ENCODE results near the gene ITGA6. TPM values are rescaled to one million over a fixed set of nuclear protein-coding genes. Genes with fewer than 3 reads are reported as not detected.
A peak's percentile ranks its signal among the peaks of the same experiment; 100 is the strongest.

The ITGA6 gene
- total RNA-seq, result 32.6 TPM

DNA sequence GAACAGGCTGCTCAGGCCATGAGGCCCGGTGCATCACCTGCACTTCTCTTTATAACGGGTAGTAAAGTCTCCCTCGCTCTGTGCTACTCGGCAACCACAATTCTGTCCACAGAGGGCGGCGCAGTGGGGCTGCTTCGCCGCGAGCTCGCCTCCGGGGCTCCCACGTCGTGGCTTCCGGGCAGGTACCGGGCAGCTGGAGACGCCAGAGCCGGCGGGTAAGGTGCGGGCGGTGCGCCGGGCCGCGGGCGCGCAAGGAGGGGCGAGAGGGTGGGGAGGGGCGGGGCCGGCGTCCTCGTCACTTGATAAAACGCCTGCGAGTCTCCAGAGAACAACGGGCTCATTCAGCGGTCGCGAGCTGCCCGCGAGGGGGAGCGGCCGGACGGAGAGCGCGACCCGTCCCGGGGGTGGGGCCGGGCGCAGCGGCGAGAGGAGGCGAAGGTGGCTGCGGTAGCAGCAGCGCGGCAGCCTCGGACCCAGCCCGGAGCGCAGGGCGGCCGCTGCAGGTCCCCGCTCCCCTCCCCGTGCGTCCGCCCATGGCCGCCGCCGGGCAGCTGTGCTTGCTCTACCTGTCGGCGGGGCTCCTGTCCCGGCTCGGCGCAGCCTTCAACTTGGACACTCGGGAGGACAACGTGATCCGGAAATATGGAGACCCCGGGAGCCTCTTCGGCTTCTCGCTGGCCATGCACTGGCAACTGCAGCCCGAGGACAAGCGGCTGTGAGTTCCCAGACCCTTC, at the start of gene ITGA6:
Gene ITGA6 (plus strand): TSS at position 331 of the 734 bp plus-strand sequence.
- DNase-seq, result peak; percentile 34

DNA sequence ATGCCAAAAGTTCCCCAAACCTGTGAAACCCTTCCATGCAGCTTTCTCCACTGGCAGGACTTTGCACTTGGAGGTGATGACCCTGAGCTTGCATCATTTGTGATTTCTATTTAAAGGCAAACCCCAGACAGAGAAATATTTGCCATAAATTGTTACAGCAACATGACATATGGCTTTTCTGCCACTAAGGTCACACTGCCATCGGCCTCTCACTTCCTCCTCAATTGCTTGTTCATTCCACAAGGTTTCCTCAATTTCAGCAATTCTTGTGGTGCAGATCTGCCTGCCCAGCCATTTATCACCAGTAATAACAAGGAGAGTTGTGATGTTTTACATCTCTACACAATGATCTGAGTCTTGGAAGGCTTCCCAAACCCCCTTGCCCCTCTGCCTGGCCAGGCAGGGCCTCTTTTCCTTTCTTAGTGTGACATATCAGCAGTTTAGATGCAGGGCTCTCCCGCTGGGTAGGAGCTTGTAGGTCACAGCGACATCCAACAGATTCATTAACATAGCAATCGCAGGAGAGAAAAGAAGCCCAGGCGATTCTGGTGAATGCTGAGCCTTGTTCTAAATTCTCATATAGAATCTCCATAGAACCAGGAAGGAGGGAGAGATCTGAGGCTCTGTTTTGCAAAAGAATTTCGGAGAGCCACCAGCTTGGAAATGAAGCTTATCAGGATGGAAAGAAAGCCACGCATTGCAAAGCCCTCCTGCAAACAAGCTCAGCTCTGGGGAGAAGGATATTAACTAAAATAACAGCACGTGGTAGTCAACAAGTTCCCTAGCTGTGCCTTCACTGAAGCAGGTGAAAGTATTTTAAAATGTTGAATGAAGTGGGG, 46.7 kb upstream of the ITGA6 start:
- DNase-seq, result no peak

DNA sequence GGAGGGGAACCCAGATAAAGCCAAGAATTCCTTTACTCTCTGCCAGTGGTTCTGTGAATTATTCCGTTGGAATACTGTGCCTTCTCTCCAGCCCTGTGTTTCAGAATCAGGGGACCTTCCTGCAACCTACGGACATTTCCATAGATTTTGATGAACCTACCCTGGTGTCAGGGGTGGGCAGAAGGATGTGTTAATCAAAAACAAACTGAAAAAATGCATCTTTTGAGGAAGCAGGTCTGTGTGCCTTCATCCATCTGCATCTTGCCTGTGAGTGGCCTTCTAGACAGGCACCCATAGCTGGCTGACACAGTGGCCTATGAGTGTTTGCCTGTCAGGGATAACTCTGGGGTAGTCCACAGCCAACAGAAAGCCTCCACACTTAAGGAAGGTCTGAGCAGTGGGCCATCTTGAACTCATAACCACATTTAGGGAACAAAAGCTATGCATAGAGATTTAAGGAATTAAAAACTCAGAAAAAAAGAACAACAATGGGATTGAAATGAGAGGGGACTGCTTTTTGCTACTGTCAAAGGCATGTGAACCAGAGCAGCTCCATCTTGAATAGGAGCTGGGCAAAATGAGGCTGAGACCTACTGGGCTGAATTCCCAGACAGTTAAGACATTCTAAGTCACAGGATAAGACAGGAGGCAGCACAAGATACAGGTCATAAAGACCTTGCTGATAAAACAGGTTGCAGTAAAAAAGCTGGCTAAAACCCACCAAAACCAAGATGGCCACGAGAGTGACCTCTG, 45.9 kb upstream of the ITGA6 start:
- DNase-seq, result no peak

DNA sequence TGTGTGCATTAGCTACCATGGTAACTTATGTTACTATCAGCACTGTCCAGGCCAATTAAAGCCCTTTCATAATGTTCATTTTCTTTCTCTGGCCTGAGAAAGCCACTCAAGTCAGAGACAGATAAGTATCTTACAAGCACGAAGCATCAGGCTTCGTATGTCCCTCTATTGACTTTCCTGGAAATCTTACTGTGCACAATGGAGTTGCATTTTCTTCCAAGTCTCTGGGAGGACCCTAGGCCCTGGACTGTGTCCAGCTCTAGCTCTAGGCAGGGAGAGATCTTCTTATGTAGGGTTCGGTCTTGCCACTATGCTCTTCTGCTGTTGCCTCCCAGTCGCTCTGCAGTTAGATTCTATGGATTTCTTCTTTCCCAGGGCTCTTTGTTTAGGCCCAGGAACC, 40.0 kb upstream of the ITGA6 start:
- DNase-seq, result no peak

DNA sequence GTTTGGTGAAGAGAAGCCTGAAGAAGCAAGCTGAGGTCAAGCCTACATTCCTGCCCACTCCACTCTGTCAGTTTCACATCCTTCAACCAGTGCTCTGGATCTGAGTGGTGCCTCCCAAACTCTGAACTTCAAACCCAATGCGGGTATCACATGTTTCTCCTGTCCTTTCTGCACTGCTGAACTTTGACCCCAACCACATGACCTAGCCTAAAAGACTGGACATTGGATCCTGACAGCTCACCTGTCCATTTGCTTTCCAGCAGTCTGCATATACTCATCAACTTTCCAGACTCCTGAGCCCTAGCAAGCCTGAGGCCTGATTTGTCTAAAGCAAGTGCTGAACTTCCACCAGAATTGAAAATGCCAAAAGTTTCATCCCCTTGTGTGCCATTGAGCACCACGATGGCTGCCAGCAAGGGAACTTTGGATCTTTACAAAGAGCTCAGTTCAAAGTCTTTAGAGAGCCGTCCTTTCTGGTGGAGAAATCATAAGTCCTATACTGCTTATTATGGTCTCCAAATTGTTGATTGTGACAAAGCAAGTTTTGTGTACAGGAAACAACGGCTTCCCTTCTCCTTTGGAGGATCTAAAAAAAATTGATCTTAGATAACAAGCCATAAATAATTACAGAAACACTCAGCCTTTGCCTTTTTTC, 37.6 kb upstream of the ITGA6 start:
- DNase-seq, result no peak

DNA sequence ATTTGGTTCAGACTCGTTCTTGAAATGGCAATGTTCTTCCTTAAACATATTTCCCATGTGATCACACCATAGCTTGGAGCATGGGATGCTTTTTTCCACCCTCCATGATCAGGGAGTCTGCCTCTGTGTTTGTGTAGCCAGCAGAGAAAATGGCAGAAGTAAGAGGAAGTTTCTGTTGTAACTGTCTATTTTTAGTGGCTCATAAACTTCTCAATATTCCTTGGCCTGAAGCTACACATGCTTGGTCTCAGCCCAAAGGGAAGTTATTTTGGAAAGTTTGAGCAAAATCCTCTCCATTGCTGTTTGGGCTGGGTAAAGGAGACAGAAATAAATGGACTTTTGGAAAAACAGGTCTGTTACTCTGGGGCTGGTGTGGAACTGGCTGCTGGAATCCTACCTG, 33.4 kb upstream of the ITGA6 start:
- DNase-seq, result no peak

DNA sequence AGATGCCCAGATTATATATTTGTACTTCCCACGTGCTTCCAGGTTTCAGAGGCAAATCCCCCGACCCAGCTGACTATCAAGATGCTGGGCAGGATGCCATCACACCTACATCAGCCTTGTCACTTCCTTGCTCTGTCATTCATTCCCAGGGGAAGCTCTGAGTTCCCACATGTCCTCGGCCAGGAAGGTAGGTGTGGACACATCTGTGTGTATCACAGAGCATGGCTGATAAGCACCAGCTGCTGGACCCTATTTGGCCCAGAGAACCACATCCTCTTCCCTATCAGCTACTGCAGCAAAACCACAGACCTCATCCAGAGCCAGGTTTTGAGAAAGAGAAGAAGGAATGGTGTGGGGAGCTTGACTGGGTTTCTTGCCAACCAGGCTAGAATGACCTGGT, 31.9 kb upstream of the ITGA6 start:
- no peak for DNase-seq

DNA sequence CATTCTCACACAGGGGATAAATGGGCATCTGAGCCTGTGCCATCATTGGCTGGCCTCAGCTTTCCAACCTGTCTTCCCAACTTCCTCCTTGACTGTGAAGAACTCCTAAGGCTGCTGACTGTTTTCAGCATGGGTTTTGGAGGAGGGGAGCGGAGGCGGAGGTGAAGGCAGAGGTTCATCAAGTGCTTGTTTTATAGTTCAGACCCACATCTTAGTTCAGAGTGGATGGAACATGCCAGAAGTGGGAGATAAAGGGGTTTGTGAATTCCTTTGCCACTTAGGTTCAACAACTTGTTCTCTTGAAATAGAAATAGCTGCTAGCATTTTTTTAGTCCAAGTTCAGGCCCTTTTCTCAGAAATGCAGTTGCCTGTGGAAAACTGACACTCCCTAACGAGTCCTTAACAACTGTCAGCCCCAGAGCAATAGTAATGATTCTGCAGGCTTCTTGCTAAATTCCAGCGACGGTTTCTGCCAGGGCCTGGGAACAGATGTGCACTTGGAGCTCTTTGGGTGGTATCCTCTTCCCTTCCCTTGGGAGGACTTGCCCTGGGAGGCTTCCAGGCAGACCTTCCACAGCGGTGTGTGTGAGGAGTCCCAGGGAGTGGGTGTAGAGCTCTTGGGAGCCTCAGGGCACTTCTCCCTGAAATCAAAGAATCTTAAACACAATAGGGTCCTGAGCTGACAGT, 30.1 kb upstream of the ITGA6 start:
- DNase-seq, result no peak

DNA sequence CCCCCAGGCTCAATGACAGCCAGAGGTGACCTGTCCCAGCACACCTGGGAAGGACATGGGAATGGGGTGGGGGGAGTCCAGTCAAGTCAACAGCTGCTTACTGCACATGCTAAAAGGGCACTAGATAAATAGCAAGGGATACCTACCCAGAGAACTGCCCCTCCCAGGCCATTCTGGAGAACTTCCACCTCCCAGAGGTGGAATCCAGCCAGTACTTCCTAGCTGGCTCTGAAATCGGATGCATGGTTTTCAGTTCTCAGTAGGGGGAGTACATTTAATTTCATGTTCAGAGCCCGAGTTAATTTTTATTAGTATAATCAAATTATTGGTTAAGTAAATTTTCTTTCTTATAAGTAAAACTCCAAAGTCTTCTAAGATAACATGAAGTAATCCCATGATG, 28.9 kb upstream of the ITGA6 start:
- no peak for DNase-seq

DNA sequence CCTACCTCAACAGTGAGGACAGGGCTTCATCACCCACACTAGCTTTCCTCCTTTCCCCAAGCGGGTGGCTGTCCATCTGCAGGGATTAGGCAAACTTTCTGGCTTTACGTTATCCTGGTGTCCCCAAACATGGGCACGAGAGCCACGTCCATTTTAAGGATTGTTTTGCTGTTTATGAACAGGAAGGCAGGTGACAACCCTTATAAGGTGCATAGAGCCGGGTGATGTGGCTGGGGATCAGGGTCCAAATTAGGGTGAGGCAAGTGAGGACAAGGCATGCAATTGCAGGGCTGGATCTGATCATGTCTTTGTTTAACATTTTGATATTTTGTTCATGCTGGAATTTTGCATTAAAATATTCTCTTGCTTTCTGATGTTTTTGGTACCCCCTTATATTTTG, 27.6 kb upstream of the ITGA6 start:
- no peak for DNase-seq

DNA sequence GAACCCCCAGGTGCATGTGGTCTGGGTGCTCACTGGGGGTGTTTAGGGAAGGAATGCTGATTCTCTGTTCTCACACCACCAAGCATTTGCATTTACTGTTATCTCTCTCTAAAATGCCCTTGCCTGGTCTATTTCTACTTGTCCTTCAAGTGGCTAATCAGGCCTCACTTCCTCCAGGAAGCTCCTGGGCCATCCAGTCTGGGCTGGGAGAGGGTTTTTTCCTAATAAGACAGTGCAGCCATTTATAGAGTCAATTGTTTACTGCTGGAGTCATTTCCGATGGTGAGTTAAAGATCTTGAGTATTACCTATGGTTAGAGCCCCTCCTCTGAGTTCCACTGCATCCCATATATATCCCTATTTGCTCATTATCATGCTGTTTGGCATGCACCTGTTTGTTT, 25.2 kb upstream of the ITGA6 start:
- no peak for DNase-seq

DNA sequence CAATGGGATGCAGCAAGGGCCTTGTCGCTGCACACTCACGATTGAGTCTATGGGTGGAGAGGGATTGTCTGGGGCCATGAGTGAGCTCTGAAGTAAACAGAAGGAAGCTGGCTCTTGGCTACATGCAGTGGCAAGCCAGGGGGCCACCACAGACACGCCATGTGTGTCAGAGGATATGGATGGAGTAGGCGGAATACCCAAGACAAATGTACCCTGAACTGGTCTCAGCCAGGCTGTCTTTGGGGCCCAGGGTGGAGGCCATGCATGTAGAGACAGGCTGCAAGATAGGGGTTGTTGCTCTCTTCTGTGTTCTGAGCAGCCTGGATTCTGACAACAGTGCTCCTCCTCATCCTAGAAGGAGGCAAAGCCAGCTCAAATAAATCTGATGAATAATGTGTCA, 24.0 kb upstream of the ITGA6 start:
- no peak for DNase-seq

DNA sequence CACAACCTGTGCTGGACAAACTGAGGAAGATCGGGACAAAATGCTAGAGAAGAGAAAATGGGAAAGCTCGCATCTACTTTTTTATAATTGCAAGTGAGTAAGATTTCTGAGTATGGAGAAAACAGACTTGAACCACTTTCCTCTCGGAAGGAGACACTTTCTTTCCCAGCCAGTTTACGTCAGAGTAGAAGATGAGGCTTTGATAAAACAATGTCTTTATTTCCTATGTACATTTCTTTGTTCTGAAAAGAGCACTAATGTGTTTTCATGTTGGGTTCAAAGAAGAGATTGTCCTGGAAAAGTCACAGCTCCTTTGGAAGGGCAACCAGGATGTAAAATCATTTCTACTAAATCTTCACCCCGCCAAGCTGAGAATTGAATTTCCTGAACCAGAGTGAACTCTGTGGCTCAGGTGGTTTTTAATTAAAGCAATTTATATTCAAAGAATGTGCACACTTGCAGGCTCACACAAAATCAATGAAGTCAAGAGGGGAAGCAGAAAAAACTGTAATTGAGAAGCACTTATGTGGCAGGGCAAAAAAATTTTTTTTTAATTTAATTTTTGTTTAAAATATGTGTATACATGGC, 23.4 kb upstream of the ITGA6 start:
- no peak for DNase-seq

DNA sequence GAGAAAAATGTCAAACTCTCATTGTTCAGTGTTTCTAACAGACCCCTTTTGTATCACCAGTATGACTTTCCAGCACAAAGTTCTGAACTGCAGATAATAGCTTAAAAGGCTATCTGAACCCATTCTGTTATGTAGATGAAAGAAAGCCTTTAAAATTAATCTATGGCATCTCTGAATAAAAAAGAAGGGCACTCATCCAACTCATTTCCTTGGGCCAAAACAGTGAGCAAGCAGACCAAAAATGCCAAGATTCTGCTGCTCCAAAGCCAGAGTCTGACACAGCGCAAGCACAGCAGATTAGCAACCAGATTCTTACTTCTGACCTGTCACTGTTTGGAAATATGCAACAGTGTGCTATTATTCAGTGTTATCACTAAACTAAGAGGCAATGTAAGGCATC, 22.6 kb upstream of the ITGA6 start:
- DNase-seq, result no peak

DNA sequence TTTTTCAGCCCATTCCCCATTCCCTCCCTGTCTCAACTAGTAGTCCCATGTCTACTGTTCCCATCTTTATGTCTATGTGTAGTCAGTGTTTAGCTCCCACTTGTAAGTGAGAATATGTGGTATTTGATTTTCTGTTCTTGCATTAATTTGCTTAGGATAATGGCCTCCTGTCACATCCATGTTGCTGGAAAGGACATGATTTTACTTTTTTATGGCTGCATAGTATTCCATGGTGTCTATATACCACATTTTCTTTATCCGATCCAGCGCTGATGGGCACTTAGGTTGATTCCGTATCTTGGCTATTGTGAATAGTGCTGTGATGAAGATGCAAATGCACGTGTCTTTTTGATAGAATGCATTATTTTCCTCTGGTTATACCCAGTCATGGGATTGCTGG, 21.7 kb upstream of the ITGA6 start:
- DNase-seq, result no peak

DNA sequence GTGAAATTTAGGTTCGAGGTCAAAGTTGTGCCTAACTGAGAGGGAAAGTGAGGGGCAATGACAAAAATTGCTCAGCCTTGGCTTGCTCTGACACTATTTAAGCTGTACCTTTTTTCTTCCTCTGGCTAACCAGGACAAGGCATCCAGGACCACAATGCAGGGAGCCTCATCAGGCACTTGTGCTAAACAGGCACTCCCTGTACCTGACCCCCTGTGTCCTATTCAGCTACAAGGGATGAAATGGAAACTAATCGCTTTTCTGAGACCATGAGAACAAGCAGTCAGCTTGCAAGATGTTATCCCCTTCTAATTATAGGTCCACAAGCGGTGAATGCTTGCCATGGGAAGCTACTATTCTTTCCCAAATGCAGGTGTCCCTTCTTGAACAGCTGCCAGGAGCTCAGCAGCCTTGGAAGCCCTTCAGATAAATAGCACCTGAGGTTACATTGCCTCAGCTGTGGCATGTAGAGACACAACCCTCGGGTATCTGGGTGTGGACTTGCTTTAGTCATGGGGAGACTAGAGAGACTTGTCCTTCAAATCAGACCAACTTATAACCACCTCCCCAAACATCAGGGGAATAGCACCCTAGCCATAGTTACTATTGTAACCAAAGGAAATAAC, 19.1 kb upstream of the ITGA6 start:
- no peak for DNase-seq

DNA sequence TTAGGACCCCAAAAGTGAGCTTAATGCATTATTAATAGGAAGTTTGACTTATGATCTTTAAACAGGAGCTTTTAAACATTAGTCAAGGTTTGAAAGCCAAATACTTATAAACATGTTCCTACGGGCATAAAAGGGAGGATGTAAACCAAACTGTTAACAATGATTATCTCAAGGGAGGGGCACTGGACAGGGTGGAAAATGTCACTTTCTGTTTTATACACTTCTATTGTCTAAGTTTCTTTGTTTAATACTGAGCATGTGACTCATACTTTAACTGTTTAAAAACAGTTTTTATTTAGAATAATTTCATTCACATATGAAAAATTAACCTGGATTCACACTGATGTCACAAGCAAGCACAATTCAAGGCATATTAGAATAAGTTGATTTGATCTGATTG, 18.3 kb upstream of the ITGA6 start:
- DNase-seq, result no peak

DNA sequence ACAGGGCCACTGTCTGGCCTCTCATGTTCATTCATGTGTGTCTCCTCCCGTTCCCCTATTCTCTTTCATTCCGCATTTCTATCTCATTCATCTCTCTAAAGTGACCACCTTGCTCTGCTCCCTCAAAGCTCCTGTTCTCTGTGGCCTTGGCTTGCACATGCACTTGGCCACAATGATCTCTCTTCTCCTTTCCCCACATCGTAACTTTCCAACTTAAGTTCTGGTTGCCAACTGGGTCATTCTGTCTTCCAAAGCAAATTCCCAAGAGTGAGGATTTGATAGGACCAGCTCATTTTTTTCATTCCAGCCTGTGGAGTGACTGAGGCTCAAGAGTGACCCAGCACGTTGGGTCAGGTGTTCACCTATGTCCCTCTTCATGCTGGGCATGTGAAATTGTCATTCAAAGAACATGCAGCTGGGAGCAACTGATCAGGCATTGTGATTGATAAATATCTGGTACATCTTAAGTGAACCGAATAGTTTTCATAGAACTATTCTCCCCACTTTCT, 14.3 kb upstream of the ITGA6 start:
- DNase-seq, result no peak

DNA sequence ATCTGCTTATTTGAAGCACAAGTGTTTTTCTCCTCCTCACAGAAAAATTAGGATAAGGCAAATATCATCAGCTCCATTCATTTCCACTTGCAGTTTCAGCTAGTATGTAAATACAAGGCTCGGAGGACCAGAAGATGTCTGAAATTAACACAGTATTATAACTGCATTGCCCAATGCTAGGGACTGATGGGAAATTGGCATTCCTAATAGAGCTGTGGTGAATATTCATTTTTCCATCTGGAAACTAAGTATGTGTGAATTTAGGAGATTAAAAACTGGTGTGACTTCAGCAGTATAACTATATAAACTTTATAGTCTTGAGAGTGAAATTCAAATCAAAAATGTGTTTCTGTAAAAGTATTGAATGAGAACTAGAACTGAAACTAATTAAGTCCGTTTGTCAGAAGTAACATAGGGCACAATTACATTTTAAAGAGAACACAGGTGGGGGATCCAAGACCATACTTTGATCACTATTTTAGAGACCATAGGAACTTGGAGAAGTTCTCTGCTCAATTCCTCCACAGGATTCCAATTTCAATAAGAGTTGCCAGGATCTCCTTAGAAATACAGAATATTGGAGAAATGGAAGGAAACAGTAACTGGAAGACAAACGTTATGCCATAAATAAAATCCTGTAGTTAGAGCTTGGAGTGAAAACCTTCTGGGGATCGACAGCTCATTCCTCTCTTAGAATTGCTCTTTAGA, 12.1 kb upstream of the ITGA6 start:
- DNase-seq, result no peak

DNA sequence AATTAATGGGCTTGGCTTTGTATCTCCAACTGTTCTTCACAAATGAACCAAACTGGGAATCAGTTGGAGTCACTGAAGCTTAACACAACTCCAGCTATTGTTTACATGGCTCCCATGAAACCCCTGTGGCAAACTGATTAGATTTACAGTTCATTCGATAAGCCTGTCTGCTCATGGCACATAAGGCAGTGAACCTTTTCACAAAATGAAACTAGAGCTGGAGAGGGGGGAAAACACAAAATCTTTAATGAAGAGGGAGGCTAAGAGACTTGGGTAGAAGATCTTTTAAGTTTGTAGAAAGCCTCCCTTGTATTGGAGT, 11.6 kb upstream of the ITGA6 start:
- no peak for DNase-seq

Data from occipital lobe (tissue), 2 donors.